HEK293 (cell line): ENCODE data around the gene EXT2.

Experiments
- ZNF362 ChIP-seq: fragments of 450-650 bp; formaldehyde crosslinking; IDR thresholded peaks from 2 replicates; pipeline ENCODE4 v1.5.1; 2016; ENCODE audit warnings: missing biosample characterization, missing genetic modification characterization
- ZNF423 ChIP-seq: fragments of 450-650 bp; formaldehyde crosslinking; IDR thresholded peaks from 2 replicates; pipeline ENCODE4 v1.5.1; 2016; ENCODE audit warnings: missing biosample characterization, missing genetic modification characterization
- ZNF610 ChIP-seq: fragments of 450-650 bp; formaldehyde crosslinking; IDR thresholded peaks from 2 replicates; pipeline ENCODE4 v1.5.1; 2016; ENCODE audit warnings: missing biosample characterization, missing genetic modification characterization, borderline replicate concordance
- ZNF785 ChIP-seq: fragments of 450-650 bp; formaldehyde crosslinking; IDR thresholded peaks from 2 replicates; pipeline ENCODE4 v1.5.1; 2016; ENCODE audit warnings: missing biosample characterization, missing genetic modification characterization
- TF ChIP-seq, protein P1 (sequence below): fragments of 450-650 bp; formaldehyde crosslinking; IDR thresholded peaks from 2 replicates; pipeline ENCODE4 v1.5.1; 2016; ENCODE audit warnings: missing biosample characterization, missing genetic modification characterization
- TF ChIP-seq, protein P2 (sequence below): fragments of 450-650 bp; formaldehyde crosslinking; IDR thresholded peaks from 2 replicates; pipeline ENCODE4 v1.5.1; 2017; ENCODE audit warnings: missing biosample characterization, missing genetic modification characterization

- no peak for TF ChIP-seq ZNF785 (tag by site-specific recombination)
- TF ChIP-seq ZNF610 (tag by site-specific recombination) = no peak
- TF ChIP-seq, protein P1, sequence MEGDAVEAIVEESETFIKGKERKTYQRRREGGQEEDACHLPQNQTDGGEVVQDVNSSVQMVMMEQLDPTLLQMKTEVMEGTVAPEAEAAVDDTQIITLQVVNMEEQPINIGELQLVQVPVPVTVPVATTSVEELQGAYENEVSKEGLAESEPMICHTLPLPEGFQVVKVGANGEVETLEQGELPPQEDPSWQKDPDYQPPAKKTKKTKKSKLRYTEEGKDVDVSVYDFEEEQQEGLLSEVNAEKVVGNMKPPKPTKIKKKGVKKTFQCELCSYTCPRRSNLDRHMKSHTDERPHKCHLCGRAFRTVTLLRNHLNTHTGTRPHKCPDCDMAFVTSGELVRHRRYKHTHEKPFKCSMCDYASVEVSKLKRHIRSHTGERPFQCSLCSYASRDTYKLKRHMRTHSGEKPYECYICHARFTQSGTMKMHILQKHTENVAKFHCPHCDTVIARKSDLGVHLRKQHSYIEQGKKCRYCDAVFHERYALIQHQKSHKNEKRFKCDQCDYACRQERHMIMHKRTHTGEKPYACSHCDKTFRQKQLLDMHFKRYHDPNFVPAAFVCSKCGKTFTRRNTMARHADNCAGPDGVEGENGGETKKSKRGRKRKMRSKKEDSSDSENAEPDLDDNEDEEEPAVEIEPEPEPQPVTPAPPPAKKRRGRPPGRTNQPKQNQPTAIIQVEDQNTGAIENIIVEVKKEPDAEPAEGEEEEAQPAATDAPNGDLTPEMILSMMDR (tag by site-specific recombination) = no peak
- no peak for TF ChIP-seq ZNF362 (tag by site-specific recombination)
- TF ChIP-seq, protein P2, sequence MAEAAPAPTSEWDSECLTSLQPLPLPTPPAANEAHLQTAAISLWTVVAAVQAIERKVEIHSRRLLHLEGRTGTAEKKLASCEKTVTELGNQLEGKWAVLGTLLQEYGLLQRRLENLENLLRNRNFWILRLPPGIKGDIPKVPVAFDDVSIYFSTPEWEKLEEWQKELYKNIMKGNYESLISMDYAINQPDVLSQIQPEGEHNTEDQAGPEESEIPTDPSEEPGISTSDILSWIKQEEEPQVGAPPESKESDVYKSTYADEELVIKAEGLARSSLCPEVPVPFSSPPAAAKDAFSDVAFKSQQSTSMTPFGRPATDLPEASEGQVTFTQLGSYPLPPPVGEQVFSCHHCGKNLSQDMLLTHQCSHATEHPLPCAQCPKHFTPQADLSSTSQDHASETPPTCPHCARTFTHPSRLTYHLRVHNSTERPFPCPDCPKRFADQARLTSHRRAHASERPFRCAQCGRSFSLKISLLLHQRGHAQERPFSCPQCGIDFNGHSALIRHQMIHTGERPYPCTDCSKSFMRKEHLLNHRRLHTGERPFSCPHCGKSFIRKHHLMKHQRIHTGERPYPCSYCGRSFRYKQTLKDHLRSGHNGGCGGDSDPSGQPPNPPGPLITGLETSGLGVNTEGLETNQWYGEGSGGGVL (tag by site-specific recombination) = no peak
- no peak for TF ChIP-seq ZNF423 (tag by site-specific recombination)
Measured at GRCh38 chr11:44264761-44265160, 169.3 kb downstream of the EXT2 start.
